Right atrium auricular region (tissue), 2 donors: ENCODE results near the gene IL22. TPM values are rescaled to one million over a fixed set of nuclear protein-coding genes. Genes with fewer than 3 reads are reported as not detected.

ENCODE experiments used
- DNase-seq: peaks from one replicate; pipeline ENCODE4 v3.0.0-alpha.2; 2019; ENCODE audit warnings: low spot score
- H3K27ac ChIP-seq, 2 donors: fragments of 200-600 bp; sonication (generic); 1 replicate in 1 of 2; 2 replicates in 1 of 2; pipeline ENCODE4 v1.5.1; 2016 to 2019
- H3K27me3 ChIP-seq, 2 donors: fragments of 200-600 bp; sonication (generic); one replicate each; pipeline versions ENCODE4 v1.5.1 to v1.6.0; 2017 to 2019
- H3K36me3 ChIP-seq: fragments of 200-600 bp; sonication (generic); one replicate; pipeline ENCODE4 v1.5.1; 2016
- H3K4me1 ChIP-seq, 2 donors: fragments of 200-600 bp; sonication (generic); one replicate each; pipeline versions ENCODE4 v1.5.1 to v1.6.0; 2017 to 2019
- H3K4me3 ChIP-seq, 2 donors: fragments of 200-600 bp; sonication (generic); 1 replicate in 1 of 2; 2 replicates in 1 of 2; pipeline ENCODE4 v1.5.1; 2017 to 2019; ENCODE audit warnings: mild to moderate bottlenecking in 1 of 2, moderate library complexity in 1 of 2
- H3K9me3 ChIP-seq, 2 donors: fragments of 200-600 bp; sonication (generic); one replicate each; pipeline ENCODE4 v1.5.1; 2019
- CTCF ChIP-seq, 2 donors: fragments of 200-600 bp; sonication (generic); IDR thresholded peaks; one replicate each; pipeline ENCODE4 v1.5.1; 2019; ENCODE audit warnings: antibody characterized with exemption in 2 of 2
- total RNA-seq, 2 donors: library from RNA; depleted of rRNA; stranded (reverse); fragments of >200 nt; gene quantifications; one replicate each; pipeline ENCODE4 v1.1.0, GENCODE V29; 2016

Gene IL22
- total RNA-seq, 2 donors from 2014 or later: not detected

- H3K27ac ChIP-seq: no peak overlapping the region
- no peak for DNase-seq
- H3K4me1 ChIP-seq: no peaks in the 10 kb centered on the region
- H3K36me3 ChIP-seq: no peaks in the 10 kb centered on the region
- H3K27me3 ChIP-seq: no peaks in the 10 kb centered on the region
- no peak for TF ChIP-seq CTCF (IDR thresholded peaks at IDR 0.05)
- H3K9me3 ChIP-seq: no peaks in the 10 kb centered on the region
- H3K4me3 ChIP-seq: no peak overlapping the region
Measured at GRCh38 chr12:68264158-68264855, 10.9 kb upstream of the IL22 start.

GRCh38 chr12:68263366-68263765 is 10.0 kb upstream of the IL22 start:
- Histone ChIP-seq H3K36me3 (no peaks in the 10 kb centered on the region), H3K27me3 (no peaks in the 10 kb centered on the region), H3K9me3 (no peaks in the 10 kb centered on the region), H3K4me3 (no peak overlapping the region), H3K4me1 (no peaks in the 10 kb centered on the region), H3K27ac (no peak overlapping the region)
- DNase-seq: no peak
- TF ChIP-seq CTCF (IDR thresholded peaks at IDR 0.05): no peak

- no peak for DNase-seq
- H3K27ac ChIP-seq: no peak overlapping the region
- no peak for TF ChIP-seq CTCF (IDR thresholded peaks at IDR 0.05)
- H3K4me1 ChIP-seq: no peaks in the 10 kb centered on the region
- H3K4me3 ChIP-seq: no peak overlapping the region
- H3K27me3 ChIP-seq: no peaks in the 10 kb centered on the region
- H3K36me3 ChIP-seq: no peaks in the 10 kb centered on the region
- H3K9me3 ChIP-seq: no peaks in the 10 kb centered on the region
Measured at GRCh38 chr12:68261896-68262295, 8.5 kb upstream of the IL22 start.

DNA sequence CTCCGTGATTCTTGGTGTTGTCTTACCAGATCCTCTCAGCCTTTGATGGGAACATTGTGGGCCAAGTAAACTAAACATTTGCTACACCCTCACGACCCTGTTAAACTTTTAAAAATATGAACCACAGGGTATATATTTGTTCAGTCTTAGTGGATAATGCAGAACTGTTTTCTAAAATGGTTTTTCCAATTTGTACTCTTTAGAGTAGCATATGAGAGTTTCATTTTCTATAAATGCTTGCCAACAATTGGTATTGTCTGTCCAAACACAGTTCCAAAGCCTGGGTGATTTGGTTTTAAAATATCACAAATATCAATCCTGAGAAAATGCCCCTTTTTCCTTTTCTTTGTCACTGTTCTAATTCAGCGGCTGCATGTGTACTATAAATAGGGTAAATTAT is 6.7 kb upstream of the IL22 start:
- TF ChIP-seq CTCF (IDR thresholded peaks at IDR 0.05): no peak
- DNase-seq: no peak
- no peaks in the 10 kb centered on the region for H3K27me3 ChIP-seq

GRCh38 chr12:68259318-68259940 is 6.0 kb upstream of the IL22 start:
- Histone ChIP-seq H3K4me3 (no peak overlapping the region), H3K36me3 (no peaks in the 10 kb centered on the region), H3K27ac (no peak overlapping the region), H3K9me3 (no peaks in the 10 kb centered on the region), H3K27me3 (no peaks in the 10 kb centered on the region), H3K4me1 (no peaks in the 10 kb centered on the region)
- no peak for DNase-seq
- no peak for TF ChIP-seq CTCF (IDR thresholded peaks at IDR 0.05)

More for the DNA sequence above, 6.7 kb upstream of the IL22 start:
- Histone ChIP-seq H3K4me3 (no peak overlapping the region), H3K27ac (no peak overlapping the region), H3K36me3 (no peaks in the 10 kb centered on the region), H3K9me3 (no peaks in the 10 kb centered on the region), H3K4me1 (no peaks in the 10 kb centered on the region)
